K562 (cell line): ENCODE results near the gene C9orf50.

Experiments used
- CBX2 ChIP-seq: fragments of 200-600 bp; sonication (generic); IDR thresholded peaks from one replicate; pipeline ENCODE4 v1.6.1; 2012; ENCODE audit warnings: mild to moderate bottlenecking, low read length, inconsistent platforms; ENCODE audit not compliant: insufficient read depth, poor library complexity, severe bottlenecking
- CREBBP ChIP-seq: IDR thresholded peaks from one replicate; pipeline ENCODE4 v1.6.1; 2012; ENCODE audit warnings: low read depth, mild to moderate bottlenecking, control low read depth, inconsistent platforms, low read length
- LARP7 ChIP-seq: fragments of 450-650 bp; IDR thresholded peaks from 2 replicates; pipeline ENCODE4 v1.6.1; 2016
- MYNN ChIP-seq, 2 experiments: sonication (generic); formaldehyde crosslinking in 1 of 2; IDR thresholded peaks; 2 replicates each; pipeline versions ENCODE4 v1.5.0 to v1.6.1; 2016 to 2020; ENCODE audit warnings: antibody characterized with exemption in 1 of 2, missing genetic modification reagents in 1 of 2
- RFX5 ChIP-seq: IDR thresholded peaks from 2 replicates; pipeline ENCODE4 v1.6.1; 2011; ENCODE audit warnings: low read depth, mild to moderate bottlenecking, improper control_type of control experiment, low read length
- TAF7 ChIP-seq: fragments of 450-650 bp; IDR thresholded peaks from 2 replicates; pipeline ENCODE4 v1.6.1; 2016; ENCODE audit warnings: missing genetic modification characterization, missing compliant biosample characterization
- XRCC4 ChIP-seq: IDR thresholded peaks from one replicate; pipeline ENCODE4 v1.6.1; 2011; ENCODE audit not compliant: insufficient read depth, insufficient read length; ENCODE audit errors: extremely low read depth
- ZNF785 ChIP-seq: fragments of 250-450 bp; sonication (Bioruptor Pico); IDR thresholded peaks from 2 replicates; pipeline ENCODE4 v1.4.0; 2020; ENCODE audit warnings: mild to moderate bottlenecking
- TF ChIP-seq, protein P1 (sequence below), 3 experiments: IDR thresholded peaks in 2 of 3; conservative IDR thresholded peaks in 1 of 3; 2 replicates each; pipeline ENCODE4 v1.5.1; 2011 to 2012; ENCODE audit warnings: low read length in 3 of 3, mild to moderate bottlenecking in 3 of 3, control low read depth in 2 of 3, improper control_type of control experiment in 1 of 3, inconsistent platforms in 1 of 3, low read depth in 1 of 3, mixed read lengths in 1 of 3, moderate library complexity in 1 of 3; ENCODE audit not compliant: insufficient read depth in 2 of 3

DNA sequence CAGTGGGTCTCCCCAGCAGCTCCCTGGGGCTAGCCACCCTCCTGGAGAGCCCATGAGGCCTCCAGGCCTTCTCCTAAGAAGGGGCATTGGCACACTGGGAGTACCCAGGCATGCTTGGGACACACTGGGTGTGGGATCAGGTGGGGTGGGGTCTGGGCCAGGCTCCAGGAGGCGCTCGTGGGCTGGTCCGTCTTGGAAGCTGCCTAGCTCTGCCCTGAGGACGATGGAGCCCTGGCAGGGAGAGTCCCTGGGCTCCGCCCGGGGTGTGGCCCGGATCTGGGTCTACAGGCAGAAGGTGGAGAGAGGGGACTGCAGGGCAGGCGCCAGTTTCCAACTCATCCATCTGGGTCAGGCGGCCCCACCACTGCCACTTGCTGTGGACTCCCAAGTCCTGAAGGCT lies 46.9 kb upstream of the C9orf50 start:
- TF ChIP-seq CREBBP (no peak), ZNF785 (CRISPR knock-in tag) (no peak), MYNN (IDR thresholded peaks at IDR 0.05) (no peak), MYNN (CRISPR knock-in tag; IDR thresholded peaks at IDR 0.05) (no peak), XRCC4 (no peak), RFX5 (no peak), CBX2 (no peak), TAF7 (no peak), LARP7 (no peak)
- TF ChIP-seq, protein P1, sequence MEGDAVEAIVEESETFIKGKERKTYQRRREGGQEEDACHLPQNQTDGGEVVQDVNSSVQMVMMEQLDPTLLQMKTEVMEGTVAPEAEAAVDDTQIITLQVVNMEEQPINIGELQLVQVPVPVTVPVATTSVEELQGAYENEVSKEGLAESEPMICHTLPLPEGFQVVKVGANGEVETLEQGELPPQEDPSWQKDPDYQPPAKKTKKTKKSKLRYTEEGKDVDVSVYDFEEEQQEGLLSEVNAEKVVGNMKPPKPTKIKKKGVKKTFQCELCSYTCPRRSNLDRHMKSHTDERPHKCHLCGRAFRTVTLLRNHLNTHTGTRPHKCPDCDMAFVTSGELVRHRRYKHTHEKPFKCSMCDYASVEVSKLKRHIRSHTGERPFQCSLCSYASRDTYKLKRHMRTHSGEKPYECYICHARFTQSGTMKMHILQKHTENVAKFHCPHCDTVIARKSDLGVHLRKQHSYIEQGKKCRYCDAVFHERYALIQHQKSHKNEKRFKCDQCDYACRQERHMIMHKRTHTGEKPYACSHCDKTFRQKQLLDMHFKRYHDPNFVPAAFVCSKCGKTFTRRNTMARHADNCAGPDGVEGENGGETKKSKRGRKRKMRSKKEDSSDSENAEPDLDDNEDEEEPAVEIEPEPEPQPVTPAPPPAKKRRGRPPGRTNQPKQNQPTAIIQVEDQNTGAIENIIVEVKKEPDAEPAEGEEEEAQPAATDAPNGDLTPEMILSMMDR (IDR thresholded peaks at IDR 0.05 in 2 of 3, conservative IDR thresholded peaks at IDR 0.05 in 1 of 3; ENCODE audit: insufficient read depth in 2 of 3, low read depth in 1 of 3, low read length in 3 of 3): no peak
